GM23338 (cell line): Measurements from ENCODE around the gene TRNP1. TPM values are rescaled to one million over a fixed set of nuclear protein-coding genes. Genes with fewer than 3 reads are reported as not detected.

ENCODE experiments used
- ATAC-seq: fragments of 200-7000 bp; cut with Tn5 transposase; 3 replicates; pipeline ENCODE4 v1.9.1; 2020
- DNase-seq: peaks from one replicate; pipeline ENCODE4 v3.0.0-alpha.2; 2015; ENCODE audit warnings: low spot score
- H2AFZ ChIP-seq: fragments of 200-600 bp; sonication (generic); 2 replicates; pipeline ENCODE4 v1.8.0; 2016; ENCODE audit warnings: antibody characterized with exemption, mild to moderate bottlenecking, moderate library complexity
- H3F3A ChIP-seq: fragments of 200-600 bp; sonication (generic); replicated peaks from 2 replicates; pipeline ENCODE4 v1.8.0; 2017; ENCODE audit warnings: antibody characterized with exemption, mixed run types, low read depth
- H3K27ac ChIP-seq: fragments of 200-600 bp; sonication (generic); 2 replicates; pipeline ENCODE4 v1.6.1; 2016; ENCODE audit warnings: low read depth
- H3K27me3 ChIP-seq: fragments of 200-600 bp; sonication (generic); 2 replicates; pipeline ENCODE4 v1.8.0; 2016; ENCODE audit warnings: mild to moderate bottlenecking, mixed run types, moderate library complexity; ENCODE audit not compliant: insufficient read depth
- H3K36me3 ChIP-seq: fragments of 200-600 bp; sonication (generic); 2 replicates; pipeline ENCODE4 v1.8.0; 2016; ENCODE audit warnings: mild to moderate bottlenecking; ENCODE audit not compliant: insufficient read depth
- H3K4me1 ChIP-seq: fragments of 200-600 bp; sonication (generic); 2 replicates; pipeline ENCODE4 v1.8.0; 2016; ENCODE audit warnings: mild to moderate bottlenecking, moderate library complexity; ENCODE audit not compliant: insufficient read depth
- H3K4me2 ChIP-seq: fragments of 200-600 bp; sonication (generic); 2 replicates; pipeline ENCODE4 v1.7.1; 2017; ENCODE audit warnings: mixed run types
- H3K4me3 ChIP-seq: fragments of 200-600 bp; sonication (generic); 2 replicates; pipeline ENCODE4 v1.6.1; 2016; ENCODE audit warnings: mixed run types
- H3K79me2 ChIP-seq: fragments of 200-600 bp; sonication (generic); replicated peaks from 2 replicates; pipeline ENCODE4 v1.8.0; 2017; ENCODE audit warnings: mild to moderate bottlenecking; ENCODE audit not compliant: insufficient read depth
- H3K9me2 ChIP-seq: fragments of 200-600 bp; sonication (generic); 2 replicates; pipeline ENCODE4 v1.8.0; 2017; ENCODE audit not compliant: insufficient read depth
- H4K20me1 ChIP-seq: fragments of 200-600 bp; sonication (generic); replicated peaks from 2 replicates; pipeline ENCODE4 v1.8.0; 2017; ENCODE audit warnings: mild to moderate bottlenecking; ENCODE audit not compliant: insufficient read depth
- H3K27ac Mint-ChIP-seq: 2 replicates; pipeline ENCODE4 v1.8.0; 2020; ENCODE audit warnings: inconsistent platforms, mild to moderate bottlenecking, moderate library complexity, mixed read lengths
- H3K27me3 Mint-ChIP-seq: 3 replicates; pipeline ENCODE4 v1.8.0; 2022; ENCODE audit warnings: low read depth, mild to moderate bottlenecking, moderate library complexity, mixed read lengths, inconsistent platforms; ENCODE audit not compliant: insufficient read depth, poor library complexity
- H3K36me3 Mint-ChIP-seq: 3 replicates; pipeline ENCODE4 v1.8.0; 2021; ENCODE audit warnings: low read depth, mild to moderate bottlenecking, inconsistent platforms, moderate library complexity, mixed read lengths
- H3K4me1 Mint-ChIP-seq: 3 replicates; pipeline ENCODE4 v1.8.0; 2020; ENCODE audit warnings: mild to moderate bottlenecking, inconsistent platforms, mixed read lengths
- H3K4me3 Mint-ChIP-seq: 3 replicates; pipeline ENCODE4 v1.8.0; 2021; ENCODE audit warnings: moderate library complexity, mild to moderate bottlenecking, inconsistent platforms, mixed read lengths
- H3K9me3 Mint-ChIP-seq: 3 replicates; pipeline ENCODE4 v1.8.0; 2020; ENCODE audit warnings: moderate library complexity, mild to moderate bottlenecking, inconsistent platforms, mixed read lengths
- CREB1 ChIP-seq: fragments of 250-450 bp; sonication (Bioruptor Pico); IDR thresholded peaks from 2 replicates; pipeline ENCODE4 v1.5.0; 2020; ENCODE audit warnings: low read depth, mild to moderate bottlenecking, moderate library complexity
- CTCF ChIP-seq, 2 experiments: fragments of 200-600 bp in 1 of 2; sonication (generic) in 1 of 2; conservative IDR thresholded peaks; 2 replicates each; pipeline versions ENCODE4 v1.5.1 to v1.6.1; 2016 to 2017; ENCODE audit warnings: antibody characterized with exemption in 2 of 2, low read depth in 2 of 2, mild to moderate bottlenecking in 2 of 2, moderate library complexity in 1 of 2
- EZH2 ChIP-seq: fragments of 200-600 bp; sonication (generic); IDR thresholded peaks from one replicate; pipeline ENCODE4 v1.8.0; 2017; ENCODE audit warnings: antibody characterized with exemption, mild to moderate bottlenecking, low read depth; ENCODE audit not compliant: unreplicated experiment
- EZH2phosphoT487 ChIP-seq: fragments of 200-600 bp; sonication (generic); IDR thresholded peaks from one replicate; pipeline ENCODE4 v1.8.1; 2018; ENCODE audit warnings: antibody characterized with exemption; ENCODE audit not compliant: unreplicated experiment
- JUNB ChIP-seq: IDR thresholded peaks from one replicate; pipeline ENCODE4 v1.6.1; 2016; ENCODE audit warnings: antibody characterized with exemption; ENCODE audit not compliant: unreplicated experiment
- POLR2AphosphoS5 ChIP-seq: IDR thresholded peaks from 2 replicates; pipeline ENCODE4 v1.6.1; 2016; ENCODE audit warnings: antibody characterized with exemption, low read depth
- STAT1 ChIP-seq: IDR thresholded peaks from one replicate; pipeline ENCODE4 v1.6.1; 2016; ENCODE audit warnings: antibody characterized with exemption; ENCODE audit not compliant: unreplicated experiment
- ZNF114 ChIP-seq: fragments of 250-450 bp; sonication (Bioruptor Pico); IDR thresholded peaks from 2 replicates; pipeline ENCODE4 v1.5.0; 2020; ENCODE audit warnings: mild to moderate bottlenecking, moderate library complexity
- ZNF331 ChIP-seq: fragments of 250-450 bp; sonication (Bioruptor Pico); IDR thresholded peaks from 2 replicates; pipeline ENCODE4 v1.5.0; 2020; ENCODE audit warnings: low read depth, mild to moderate bottlenecking, moderate library complexity
- long read RNA-seq: library from polyadenylated mRNA; unstranded; transcript quantifications from one replicate; pipeline ENCODE4 v2.0.0, GENCODE V29; 2020; ENCODE audit not compliant: unreplicated experiment
- polyA plus RNA-seq: library from polyadenylated mRNA; unstranded; fragments of >200 nt; fragmentation: Nextera tagmentation; extraction: Ambion mirVana; gene quantifications from 2 replicates; pipeline ENCODE4 v1.2.1, GENCODE V29; 2016
- total RNA-seq: library from RNA; depleted of rRNA; stranded (reverse); fragments of >200 nt; shearing (Covaris generic); gene quantifications from 2 replicates; pipeline ENCODE4 v1.2.3, GENCODE V29; 2014; rRNA removed
- TF ChIP-seq, protein P1 (sequence below): IDR thresholded peaks from 2 replicates; pipeline ENCODE4 v1.6.1; 2016; ENCODE audit warnings: antibody characterized with exemption
- TF ChIP-seq, protein P2 (sequence below): IDR thresholded peaks from one replicate; pipeline ENCODE4 v1.6.1; 2018; ENCODE audit warnings: antibody characterized with exemption; ENCODE audit not compliant: unreplicated experiment

The TRNP1 gene
- total RNA-seq (54.3 and 69.3 TPM in 2 replicates), polyA plus RNA-seq (21.2 and 29.4 TPM in 2 replicates)
- long read RNA-seq, partial matches to known transcripts = 0 of 1 reads
- long read RNA-seq, other reads (novel, unspliced or antisense) = 1 of 1 reads

- Histone ChIP-seq H3K4me2 (peak within 1 kb of the TSS; percentile 99), H2AFZ (peak within 1 kb of the TSS; percentile 96), H3K27me3 (no peaks in the 10 kb centered on the region), H3K27ac (peak within 1 kb of the TSS; percentile 98), H3F3A (peaks cover 31% of the 10 kb centered on the region), H3K36me3 (peaks cover 10% of the 10 kb centered on the region; the same call in 1 of the 2 replicates), H3K4me1 (peaks cover 42% of the 10 kb centered on the region), H3K9me2 (no peaks in the 10 kb centered on the region), H3K4me3 (peak within 1 kb of the TSS; percentile 94), H3K79me2 (peaks cover 43% of the 10 kb centered on the region), H4K20me1 (peaks cover 20% of the 10 kb centered on the region)
- Mint-ChIP-seq H3K36me3 (peaks cover 31% of the 10 kb centered on the region), H3K9me3 (peaks cover 3% of the 10 kb centered on the region; the same call in 1 of the 3 replicates), H3K4me3 (peak within 1 kb of the TSS; percentile 89), H3K4me1 (peaks cover 46% of the 10 kb centered on the region), H3K27ac (0 out of 2 replicates have a peak within 1 kb of the TSS, but pooled peaks have one; percentile 16), H3K27me3 (peaks cover 41% of the 10 kb centered on the region)
- TF ChIP-seq ZNF114 = no peak
- TF ChIP-seq POLR2AphosphoS5 = peak; percentile 99
- no peak for TF ChIP-seq JUNB
- TF ChIP-seq, protein P1, sequence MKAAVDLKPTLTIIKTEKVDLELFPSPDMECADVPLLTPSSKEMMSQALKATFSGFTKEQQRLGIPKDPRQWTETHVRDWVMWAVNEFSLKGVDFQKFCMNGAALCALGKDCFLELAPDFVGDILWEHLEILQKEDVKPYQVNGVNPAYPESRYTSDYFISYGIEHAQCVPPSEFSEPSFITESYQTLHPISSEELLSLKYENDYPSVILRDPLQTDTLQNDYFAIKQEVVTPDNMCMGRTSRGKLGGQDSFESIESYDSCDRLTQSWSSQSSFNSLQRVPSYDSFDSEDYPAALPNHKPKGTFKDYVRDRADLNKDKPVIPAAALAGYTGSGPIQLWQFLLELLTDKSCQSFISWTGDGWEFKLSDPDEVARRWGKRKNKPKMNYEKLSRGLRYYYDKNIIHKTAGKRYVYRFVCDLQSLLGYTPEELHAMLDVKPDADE = peak; percentile 51; the same call in 1 of the 2 replicates
- no peak for TF ChIP-seq STAT1
- TF ChIP-seq CREB1 (CRISPR knock-in tag) = peak; percentile 46
- TF ChIP-seq, protein P2, sequence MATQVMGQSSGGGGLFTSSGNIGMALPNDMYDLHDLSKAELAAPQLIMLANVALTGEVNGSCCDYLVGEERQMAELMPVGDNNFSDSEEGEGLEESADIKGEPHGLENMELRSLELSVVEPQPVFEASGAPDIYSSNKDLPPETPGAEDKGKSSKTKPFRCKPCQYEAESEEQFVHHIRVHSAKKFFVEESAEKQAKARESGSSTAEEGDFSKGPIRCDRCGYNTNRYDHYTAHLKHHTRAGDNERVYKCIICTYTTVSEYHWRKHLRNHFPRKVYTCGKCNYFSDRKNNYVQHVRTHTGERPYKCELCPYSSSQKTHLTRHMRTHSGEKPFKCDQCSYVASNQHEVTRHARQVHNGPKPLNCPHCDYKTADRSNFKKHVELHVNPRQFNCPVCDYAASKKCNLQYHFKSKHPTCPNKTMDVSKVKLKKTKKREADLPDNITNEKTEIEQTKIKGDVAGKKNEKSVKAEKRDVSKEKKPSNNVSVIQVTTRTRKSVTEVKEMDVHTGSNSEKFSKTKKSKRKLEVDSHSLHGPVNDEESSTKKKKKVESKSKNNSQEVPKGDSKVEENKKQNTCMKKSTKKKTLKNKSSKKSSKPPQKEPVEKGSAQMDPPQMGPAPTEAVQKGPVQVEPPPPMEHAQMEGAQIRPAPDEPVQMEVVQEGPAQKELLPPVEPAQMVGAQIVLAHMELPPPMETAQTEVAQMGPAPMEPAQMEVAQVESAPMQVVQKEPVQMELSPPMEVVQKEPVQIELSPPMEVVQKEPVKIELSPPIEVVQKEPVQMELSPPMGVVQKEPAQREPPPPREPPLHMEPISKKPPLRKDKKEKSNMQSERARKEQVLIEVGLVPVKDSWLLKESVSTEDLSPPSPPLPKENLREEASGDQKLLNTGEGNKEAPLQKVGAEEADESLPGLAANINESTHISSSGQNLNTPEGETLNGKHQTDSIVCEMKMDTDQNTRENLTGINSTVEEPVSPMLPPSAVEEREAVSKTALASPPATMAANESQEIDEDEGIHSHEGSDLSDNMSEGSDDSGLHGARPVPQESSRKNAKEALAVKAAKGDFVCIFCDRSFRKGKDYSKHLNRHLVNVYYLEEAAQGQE = no peak
- TF ChIP-seq ZNF331 (CRISPR knock-in tag) = no peak
- DNase-seq (peak; percentile 91), ATAC-seq (peak; percentile 46)
These were observed at the start of gene TRNP1 for GRCh38 chr1:26993237-26994019. TSS of gene TRNP1 (plus strand) at chr1:26993692. CDS start at chr1:26993787, 95 bp downstream.

- H3K36me3 ChIP-seq = peaks cover 35% of the 10 kb centered on the region
- H3K27ac ChIP-seq = no peak overlapping the region
- no peak overlapping the region for H2AFZ ChIP-seq
- no peaks in the 10 kb centered on the region for H3K27me3 ChIP-seq
- no peaks in the 10 kb centered on the region for H3K4me1 ChIP-seq
- H3K4me3 ChIP-seq = no peak overlapping the region
- no peak overlapping the region for H3K4me3 Mint-ChIP-seq
- H3K27me3 Mint-ChIP-seq = peaks cover 12% of the 10 kb centered on the region
- DNase-seq (no peak), ATAC-seq (no peak)
- no peak overlapping the region for H3K4me2 ChIP-seq
- no peaks in the 10 kb centered on the region for H3K9me3 Mint-ChIP-seq
- H3F3A ChIP-seq = peaks cover 28% of the 10 kb centered on the region
- no peak overlapping the region for H3K27ac Mint-ChIP-seq
- peaks cover 70% of the 10 kb centered on the region for H3K36me3 Mint-ChIP-seq
- no peaks in the 10 kb centered on the region for H3K9me2 ChIP-seq
- no peaks in the 10 kb centered on the region; the same call in none of the 2 replicates for H3K79me2 ChIP-seq
- TF ChIP-seq, protein P2 = no peak
- TF ChIP-seq EZH2 (no peak), EZH2phosphoT487 (no peak), CREB1 (CRISPR knock-in tag) (no peak), ZNF331 (CRISPR knock-in tag) (no peak), CTCF (conservative IDR thresholded peaks at IDR 0.05; ENCODE audit: low read depth in 2 of 2) (no peak), STAT1 (no peak), POLR2AphosphoS5 (no peak), JUNB (no peak)
- no peaks in the 10 kb centered on the region for H3K4me1 Mint-ChIP-seq
- H4K20me1 ChIP-seq = peaks cover 8% of the 10 kb centered on the region
These were observed 48.4 kb upstream of the TRNP1 start for GRCh38 chr1:26945138-26945537.
